Esophagus muscularis mucosa (tissue), 4 donors: ENCODE measurements around the gene CBFA2T3. TPM values are rescaled to one million over a fixed set of nuclear protein-coding genes. Genes with fewer than 3 reads are reported as not detected.

Source experiments
- DNase-seq: peaks from one replicate; pipeline ENCODE4 v3.0.0-alpha.2; 2017; ENCODE audit errors: extremely low spot score
- H3K27ac ChIP-seq, 4 donors: fragments of 200-600 bp; sonication (generic); replicated peaks in 1 of 4; 1 replicate in 3 of 4; 2 replicates in 1 of 4; pipeline ENCODE4 v1.5.1; 2016 to 2019; ENCODE audit warnings: mild to moderate bottlenecking in 1 of 4
- H3K27me3 ChIP-seq, 4 donors: fragments of 200-600 bp; sonication (generic); one replicate each; pipeline versions ENCODE4 v1.5.1 to v1.6.0; 2016 to 2019
- H3K36me3 ChIP-seq, 4 donors: fragments of 200-600 bp; sonication (generic); one replicate each; pipeline ENCODE4 v1.5.1; 2016 to 2019
- H3K4me1 ChIP-seq, 4 donors: fragments of 200-600 bp; sonication (generic); one replicate each; pipeline ENCODE4 v1.5.1; 2016 to 2019
- H3K4me3 ChIP-seq, 4 donors: fragments of 200-600 bp; sonication (generic); 1 replicate in 2 of 4; 2 replicates in 2 of 4; pipeline ENCODE4 v1.5.1; 2016 to 2019; ENCODE audit warnings: mild to moderate bottlenecking in 4 of 4, moderate library complexity in 1 of 4
- H3K9me3 ChIP-seq, 4 donors: fragments of 200-600 bp; sonication (generic); 1 replicate in 3 of 4; 2 replicates in 1 of 4; pipeline ENCODE4 v1.5.1; 2016 to 2019
- EP300 ChIP-seq: sonication (generic); formaldehyde crosslinking; IDR thresholded peaks from one replicate; pipeline ENCODE4 v1.6.1; 2017; ENCODE audit warnings: antibody characterized with exemption
- POLR2A ChIP-seq: fragments of 450-650 bp; IDR thresholded peaks from one replicate; pipeline ENCODE4 v1.6.1; 2017; ENCODE audit warnings: antibody characterized with exemption, moderate library complexity, mild to moderate bottlenecking, low read depth
- POLR2AphosphoS5 ChIP-seq, 2 donors: sonication (generic); formaldehyde crosslinking; IDR thresholded peaks; one replicate each; pipeline ENCODE4 v1.6.1; 2017; ENCODE audit warnings: antibody characterized with exemption in 2 of 2
- WGBS: methylation state at CpG from one replicate; pipeline ENCODE4 v1.1.5; 2018; 5-methylcytosine and 5-hydroxymethylcytosine counted together
- intact Hi-C: fragments of 100-400 bp; cut with DNase I; formaldehyde crosslinking; loops from one replicate; pipeline ENCODE4 v1.15.1; 2023
- total RNA-seq, 4 donors: library from RNA; depleted of rRNA; stranded (reverse); fragments of >200 nt; gene quantifications; one replicate each; pipeline versions ENCODE4 v1.1.0 to v1.2.1, GENCODE V29; 2016
- TF ChIP-seq, protein P1 (sequence below), 3 experiments: fragments of 200-600 bp in 2 of 3; fragments of 450-650 bp in 1 of 3; sonication (generic) in 2 of 3; IDR thresholded peaks; one replicate each; pipeline ENCODE4 v1.5.1; 2017 to 2019; ENCODE audit warnings: antibody characterized with exemption in 3 of 3, mild to moderate bottlenecking in 2 of 3, moderate library complexity in 1 of 3

The CBFA2T3 gene
- total RNA-seq, 4 donors from 2014 or later, result 2.0 to 10.4 (median 3.5) TPM

DNA sequence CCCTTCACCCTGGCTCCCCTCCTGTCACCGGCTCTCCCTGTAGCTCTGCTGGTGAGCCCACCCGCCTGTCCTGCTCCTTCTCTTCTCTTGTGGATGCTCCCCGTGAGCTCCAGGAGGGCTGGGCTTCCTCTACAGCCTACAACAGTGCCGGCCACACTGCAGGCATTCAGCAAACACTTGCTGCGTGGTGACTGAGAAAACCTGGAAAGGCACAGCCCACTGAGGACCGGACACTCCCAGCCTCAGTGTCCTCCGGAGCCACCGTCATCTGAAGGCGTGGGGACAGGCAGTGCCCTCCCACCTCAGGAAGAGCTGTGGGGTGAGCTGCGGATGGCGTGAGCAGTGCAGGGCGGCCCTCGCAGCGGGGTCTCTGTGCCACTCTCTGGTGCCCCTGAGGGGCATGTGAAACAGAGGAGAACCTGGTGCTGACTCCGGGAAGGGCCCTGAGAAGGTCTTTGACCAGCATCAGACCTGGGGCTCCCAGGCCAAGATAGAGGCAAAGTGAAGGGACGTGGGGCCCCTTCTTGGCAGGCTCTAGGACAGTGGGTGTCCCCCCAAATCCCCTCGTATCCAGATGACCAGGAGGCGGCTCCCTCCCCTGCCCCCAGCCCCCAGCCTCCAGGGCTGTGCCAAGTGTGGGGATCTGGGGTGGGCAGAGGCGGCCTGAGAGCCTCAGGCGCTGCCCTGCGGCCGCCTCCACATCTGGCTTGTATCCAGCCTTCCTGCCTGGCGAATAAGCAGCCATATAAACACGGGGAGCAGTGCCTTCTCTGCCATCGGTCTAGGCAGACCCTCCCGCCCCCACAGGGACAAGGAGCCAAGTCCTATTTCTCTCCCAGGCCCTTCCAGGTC is 66.5 kb downstream of the CBFA2T3 start:
- TF ChIP-seq, protein P1, sequence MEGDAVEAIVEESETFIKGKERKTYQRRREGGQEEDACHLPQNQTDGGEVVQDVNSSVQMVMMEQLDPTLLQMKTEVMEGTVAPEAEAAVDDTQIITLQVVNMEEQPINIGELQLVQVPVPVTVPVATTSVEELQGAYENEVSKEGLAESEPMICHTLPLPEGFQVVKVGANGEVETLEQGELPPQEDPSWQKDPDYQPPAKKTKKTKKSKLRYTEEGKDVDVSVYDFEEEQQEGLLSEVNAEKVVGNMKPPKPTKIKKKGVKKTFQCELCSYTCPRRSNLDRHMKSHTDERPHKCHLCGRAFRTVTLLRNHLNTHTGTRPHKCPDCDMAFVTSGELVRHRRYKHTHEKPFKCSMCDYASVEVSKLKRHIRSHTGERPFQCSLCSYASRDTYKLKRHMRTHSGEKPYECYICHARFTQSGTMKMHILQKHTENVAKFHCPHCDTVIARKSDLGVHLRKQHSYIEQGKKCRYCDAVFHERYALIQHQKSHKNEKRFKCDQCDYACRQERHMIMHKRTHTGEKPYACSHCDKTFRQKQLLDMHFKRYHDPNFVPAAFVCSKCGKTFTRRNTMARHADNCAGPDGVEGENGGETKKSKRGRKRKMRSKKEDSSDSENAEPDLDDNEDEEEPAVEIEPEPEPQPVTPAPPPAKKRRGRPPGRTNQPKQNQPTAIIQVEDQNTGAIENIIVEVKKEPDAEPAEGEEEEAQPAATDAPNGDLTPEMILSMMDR (IDR thresholded peaks at IDR 0.05), result no peak
- TF ChIP-seq POLR2A (no peak), EP300 (no peak), POLR2AphosphoS5 (IDR thresholded peaks at IDR 0.05) (no peak)
- Histone ChIP-seq H3K27me3 (peaks cover 0 to 78% (median 0%) of the 10 kb centered on the region in 4 donors), H3K27ac (peak overlapping the region in 1 of 4 donors; percentile 26), H3K36me3 (no peaks in the 10 kb centered on the region), H3K4me1 (peaks cover 10 to 24% (median 21%) of the 10 kb centered on the region in 4 donors), H3K9me3 (no peaks in the 10 kb centered on the region), H3K4me3 (no peak overlapping the region)
- DNase-seq, result no peak
- intact Hi-C loops, result no loop called here
- 66% methylated on average over 16 of the region's 26 CpGs for WGBS

DNA sequence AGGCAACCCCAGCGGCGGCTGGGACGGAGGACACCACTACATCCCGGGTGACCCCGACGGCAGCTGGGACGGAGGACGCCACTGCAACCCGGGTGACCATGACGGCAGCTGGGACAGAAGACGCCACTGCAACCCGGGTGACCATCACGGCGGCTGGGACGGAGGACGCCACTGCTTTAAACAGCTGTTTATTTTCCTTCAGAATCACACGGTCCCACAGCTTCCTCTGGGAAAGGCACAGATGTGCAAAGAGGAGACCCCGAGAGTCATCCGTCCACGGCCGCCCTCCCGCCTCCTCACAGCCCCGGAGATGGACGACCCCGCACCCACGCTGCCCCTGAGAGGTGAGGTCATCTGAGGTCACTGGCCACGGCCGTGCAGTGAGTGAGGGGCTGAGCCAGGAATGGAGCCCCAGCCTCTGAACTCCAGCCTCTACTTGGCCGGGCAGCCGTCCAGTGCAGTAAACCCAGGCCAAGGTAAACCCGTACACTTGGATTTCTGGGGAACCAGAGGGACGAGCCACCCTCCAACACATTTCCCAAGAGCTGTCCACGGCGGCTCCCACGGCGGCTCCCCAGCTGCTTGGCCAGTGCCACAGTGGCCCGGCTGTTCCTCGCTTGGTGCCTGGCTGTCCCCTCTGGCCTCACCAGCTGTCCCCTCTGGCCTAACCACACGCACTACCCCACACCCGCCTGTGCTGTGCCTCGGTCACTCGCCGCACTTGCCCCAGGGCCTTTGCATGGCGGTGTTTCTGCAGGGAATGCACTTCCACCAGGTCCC is 67.4 kb downstream of the CBFA2T3 start:
- Histone ChIP-seq H3K4me3 (no peak overlapping the region), H3K27ac (peak overlapping the region in 1 of 4 donors; percentile 27), H3K36me3 (no peaks in the 10 kb centered on the region), H3K4me1 (peaks cover 7 to 31% (median 21%) of the 10 kb centered on the region in 4 donors), H3K9me3 (no peaks in the 10 kb centered on the region), H3K27me3 (peaks cover 0 to 76% (median 0%) of the 10 kb centered on the region in 4 donors)
- TF ChIP-seq POLR2AphosphoS5 (IDR thresholded peaks at IDR 0.05) (no peak), POLR2A (no peak)
- intact Hi-C loops, result no loop called here
- DNase-seq, result no peak
- WGBS, result 78% methylated on average over 43 of the region's 44 CpGs

DNA sequence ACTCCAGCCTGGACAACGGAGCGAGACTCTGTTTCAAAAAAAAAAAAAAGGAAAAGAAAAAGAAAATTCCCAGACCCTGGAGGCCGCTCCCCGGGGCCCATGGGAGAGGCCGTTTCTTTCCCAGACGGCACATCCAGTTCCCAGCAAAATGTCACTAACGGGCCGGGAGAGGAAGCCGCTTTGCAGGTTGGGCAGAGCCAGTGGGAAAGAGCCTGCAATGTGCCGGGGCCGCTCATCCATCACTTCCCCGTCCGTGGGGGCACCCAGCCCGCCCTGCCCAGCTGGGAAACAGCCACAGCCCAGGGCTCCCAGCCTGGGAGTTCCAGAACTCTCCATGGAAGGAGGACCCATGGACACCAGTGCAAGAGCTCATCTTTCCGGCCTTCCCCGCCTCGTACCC is 68.7 kb downstream of the CBFA2T3 start:
- TF ChIP-seq POLR2AphosphoS5 (IDR thresholded peaks at IDR 0.05), result no peak
- no peaks in the 10 kb centered on the region for H3K36me3 ChIP-seq
- peaks cover 4 to 34% (median 19%) of the 10 kb centered on the region in 4 donors for H3K4me1 ChIP-seq
- peaks cover 0 to 63% (median 0%) of the 10 kb centered on the region in 4 donors for H3K27me3 ChIP-seq
- no peak for DNase-seq
- 80% methylated on average over 14 of the region's 17 CpGs for WGBS
- H3K9me3 ChIP-seq, result no peaks in the 10 kb centered on the region
- intact Hi-C loops, result no loop called here
- no peak overlapping the region for H3K27ac ChIP-seq
- no peak overlapping the region for H3K4me3 ChIP-seq

DNA sequence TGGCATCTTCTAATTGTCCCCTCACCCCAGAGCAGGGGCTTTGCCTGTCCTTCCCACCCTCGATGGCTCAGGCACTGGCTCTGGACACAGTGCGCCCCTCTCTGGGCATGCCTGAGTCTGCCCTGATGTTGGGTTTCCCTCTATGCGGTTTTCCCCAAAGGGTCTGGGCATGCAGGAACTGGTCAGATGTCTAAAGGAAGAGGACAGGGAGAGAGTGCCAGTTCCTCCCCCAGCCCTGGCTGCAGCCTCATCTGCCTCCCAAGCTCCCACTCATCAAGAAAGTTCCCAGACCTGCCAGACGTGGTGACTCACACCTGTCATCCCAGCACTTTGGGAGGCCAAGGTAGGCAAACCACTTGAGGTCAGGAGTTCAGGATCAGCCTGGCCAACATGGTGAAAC is 69.2 kb downstream of the CBFA2T3 start:
- intact Hi-C loops, result no loop called here
- Histone ChIP-seq H3K36me3 (no peaks in the 10 kb centered on the region), H3K27me3 (peaks cover 0 to 59% (median 0%) of the 10 kb centered on the region in 4 donors), H3K4me3 (no peak overlapping the region), H3K27ac (no peak overlapping the region), H3K4me1 (peaks cover 4 to 34% (median 19%) of the 10 kb centered on the region in 4 donors), H3K9me3 (no peaks in the 10 kb centered on the region)
- no peak for DNase-seq
- no peak for TF ChIP-seq POLR2AphosphoS5 (IDR thresholded peaks at IDR 0.05)
- TF ChIP-seq EP300, result no peak
- TF ChIP-seq, protein P1 (IDR thresholded peaks at IDR 0.05), result no peak
- no peak for TF ChIP-seq POLR2A
- 77% methylated on average over 4 of the region's 4 CpGs for WGBS

DNA sequence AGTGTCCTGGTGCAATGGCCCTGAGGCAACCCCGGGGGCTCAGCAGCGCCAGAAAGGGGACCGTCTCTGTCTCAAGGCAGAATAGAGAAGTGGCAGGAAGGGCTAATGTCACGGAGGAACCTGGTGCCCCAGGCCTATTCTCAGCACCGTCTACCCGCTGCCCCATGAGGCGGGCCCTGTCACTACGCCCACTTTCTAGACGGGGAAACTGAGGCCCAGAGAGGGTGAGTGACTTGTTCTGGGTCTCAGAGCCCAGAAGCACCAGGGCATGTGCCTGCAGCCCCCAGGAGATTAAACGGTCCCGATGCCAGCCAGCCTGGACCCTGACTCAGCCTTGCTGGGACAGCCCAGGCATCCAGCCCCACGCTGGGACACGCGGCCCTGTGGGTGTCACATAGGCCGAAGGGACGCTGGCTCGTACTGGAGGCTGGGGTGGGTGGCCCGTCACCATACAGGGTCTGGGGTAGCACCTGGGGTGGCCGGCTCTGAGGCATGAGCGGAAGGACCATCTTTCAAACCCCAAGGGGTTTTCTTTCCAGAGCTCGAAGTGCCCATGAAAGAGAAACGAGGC is 70.4 kb downstream of the CBFA2T3 start:
- no peak for DNase-seq
- Histone ChIP-seq H3K27ac (no peak overlapping the region), H3K4me1 (peaks cover 4 to 34% (median 18%) of the 10 kb centered on the region in 4 donors), H3K27me3 (peaks cover 0 to 52% (median 0%) of the 10 kb centered on the region in 4 donors), H3K9me3 (no peaks in the 10 kb centered on the region), H3K36me3 (peaks cover 0 to under 1% (median 0%) of the 10 kb centered on the region in 4 donors), H3K4me3 (no peak overlapping the region)
- intact Hi-C loops, result no loop called here
- no peak for TF ChIP-seq POLR2AphosphoS5 (IDR thresholded peaks at IDR 0.05)
- TF ChIP-seq EP300, result no peak
- TF ChIP-seq POLR2A, result no peak
- TF ChIP-seq, protein P1 (IDR thresholded peaks at IDR 0.05), result no peak
- WGBS, result 81% methylated on average over 9 of the region's 22 CpGs
